Skeletal muscle tissue (tissue), 4 donors: Measurements from ENCODE around the gene OR1J4. TPM values are rescaled to one million over a fixed set of nuclear protein-coding genes. Genes with fewer than 3 reads are reported as not detected.

Source experiments
- H3K27ac ChIP-seq: one replicate; pipeline ENCODE4 v1.7.0; 2013; ENCODE audit warnings: mild to moderate bottlenecking, low read depth, low read length, inconsistent platforms
- H3K27me3 ChIP-seq, 3 donors: one replicate each; pipeline ENCODE4 v1.7.0; 2013; ENCODE audit warnings: low read length in 3 of 3; ENCODE audit not compliant: control insufficient read depth in 3 of 3, insufficient read depth in 3 of 3
- H3K36me3 ChIP-seq, 3 donors: one replicate each; pipeline ENCODE4 v1.7.0; 2013; ENCODE audit warnings: low read length in 3 of 3; ENCODE audit not compliant: control insufficient read depth in 3 of 3, insufficient read depth in 3 of 3
- H3K4me1 ChIP-seq, 3 donors: one replicate each; pipeline ENCODE4 v1.7.0; 2013; ENCODE audit warnings: low read length in 3 of 3, mild to moderate bottlenecking in 3 of 3; ENCODE audit not compliant: control insufficient read depth in 3 of 3, insufficient read depth in 3 of 3
- H3K4me3 ChIP-seq, 3 donors: one replicate each; pipeline ENCODE4 v1.7.0; 2013; ENCODE audit warnings: low read length in 3 of 3
- H3K9ac ChIP-seq, 3 donors: one replicate each; pipeline ENCODE4 v1.7.0; 2013; ENCODE audit warnings: low read length in 3 of 3, mild to moderate bottlenecking in 3 of 3, moderate library complexity in 2 of 3, low read depth in 1 of 3
- H3K9me3 ChIP-seq, 3 donors: one replicate each; pipeline ENCODE4 v1.7.0; 2013; ENCODE audit warnings: low read length in 3 of 3; ENCODE audit not compliant: control insufficient read depth in 3 of 3
- total RNA-seq: library from RNA; depleted of rRNA; stranded (reverse); fragments of >200 nt; gene quantifications from one replicate; pipeline ENCODE4 v1.2.3, GENCODE V29; 2014
- donor health status: Osteomylitis.

The OR1J4 gene
- total RNA-seq, 1 donor from 2014 or later = not detected

DNA sequence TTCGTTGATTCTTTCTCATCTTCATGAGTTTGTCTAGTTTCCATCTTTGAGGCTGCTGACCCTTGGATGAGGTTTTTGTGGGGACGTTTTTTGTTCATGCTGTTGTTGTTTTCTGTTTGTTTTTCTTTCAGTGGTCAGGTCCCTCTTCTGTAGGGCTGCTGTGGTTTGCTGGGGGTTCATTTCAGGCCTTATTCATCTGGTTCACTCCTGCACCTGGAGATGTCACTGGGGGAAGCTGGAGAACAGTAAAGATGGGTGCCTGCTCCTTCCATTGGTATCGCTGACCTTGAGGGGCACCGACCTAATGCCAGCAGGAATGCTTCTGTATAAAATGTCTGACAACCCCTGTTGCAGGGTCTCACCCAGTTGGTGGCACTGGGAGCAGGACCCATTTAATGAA lies 42.5 kb downstream of the OR1J4 start:
- Histone ChIP-seq H3K4me1 (no peaks in the 10 kb centered on the region), H3K27ac (no peak overlapping the region)

DNA sequence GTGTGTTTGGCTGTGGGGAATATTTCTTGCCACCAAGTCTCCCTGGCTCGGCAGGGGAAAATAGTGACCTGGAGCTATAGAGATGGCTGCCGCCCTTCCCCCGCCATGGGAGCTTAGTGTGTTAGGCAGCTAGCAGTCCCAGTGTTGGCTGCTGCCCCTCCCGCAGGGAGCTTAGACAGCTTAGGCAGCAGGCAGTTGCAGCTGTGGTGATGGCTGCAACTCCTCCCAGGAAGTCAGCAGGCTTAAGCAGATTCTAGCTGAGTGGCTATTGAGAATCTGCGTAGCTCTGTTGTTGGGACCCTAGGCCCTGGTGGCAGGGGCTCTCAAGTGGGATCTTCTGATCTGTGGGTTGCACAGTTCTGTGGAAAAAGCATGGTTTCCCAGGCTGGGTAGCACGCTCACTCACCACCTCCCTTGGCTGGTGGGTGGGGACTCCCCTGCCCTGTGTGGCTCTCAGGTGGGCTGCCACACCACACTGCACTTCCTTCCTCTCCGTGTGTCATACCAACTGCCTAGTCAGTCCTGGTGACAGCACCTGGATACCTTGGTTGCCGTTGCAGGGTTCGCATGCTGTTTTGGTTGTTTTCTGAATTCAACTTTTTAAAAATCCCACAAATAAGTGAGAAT lies 43.3 kb downstream of the OR1J4 start:
- H3K27ac ChIP-seq = no peak overlapping the region
- peaks cover 0 to 3% (median 0%) of the 10 kb centered on the region in 3 donors for H3K9me3 ChIP-seq
- H3K27me3 ChIP-seq = no peaks in the 10 kb centered on the region
- no peaks in the 10 kb centered on the region for H3K4me1 ChIP-seq
- no peak overlapping the region for H3K4me3 ChIP-seq
- H3K9ac ChIP-seq = no peak overlapping the region
- no peaks in the 10 kb centered on the region for H3K36me3 ChIP-seq

More for the DNA sequence above, 42.5 kb downstream of the OR1J4 start:
- Histone ChIP-seq H3K4me3 (no peak overlapping the region), H3K27me3 (no peaks in the 10 kb centered on the region), H3K9me3 (peaks cover 0 to 3% (median 0%) of the 10 kb centered on the region in 3 donors), H3K36me3 (no peaks in the 10 kb centered on the region), H3K9ac (no peak overlapping the region)

DNA sequence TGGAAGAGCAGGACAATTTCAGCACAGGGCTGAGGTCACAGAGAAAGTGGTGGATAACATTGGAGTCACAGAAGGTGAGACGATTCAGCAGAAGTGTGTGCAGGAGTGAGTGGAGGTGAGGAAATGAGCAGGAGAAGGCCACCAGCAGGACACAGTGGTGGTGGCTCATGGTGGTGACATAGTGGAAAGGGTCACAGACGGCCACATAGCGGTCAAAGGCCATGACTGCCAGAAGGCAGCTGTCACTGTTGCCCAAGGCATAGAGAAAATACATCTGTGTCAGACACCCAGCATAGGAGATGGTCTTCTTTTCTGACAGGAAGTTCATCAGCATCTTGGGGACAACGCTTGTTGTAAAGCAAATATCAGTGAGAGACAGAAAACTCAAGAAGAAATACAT lies 49.0 kb downstream of the OR1J4 start:
- no peaks in the 10 kb centered on the region for H3K4me1 ChIP-seq
- H3K9me3 ChIP-seq = peaks cover 0 to 3% (median 0%) of the 10 kb centered on the region in 3 donors
- H3K4me3 ChIP-seq = no peak overlapping the region
- no peaks in the 10 kb centered on the region for H3K36me3 ChIP-seq
- H3K9ac ChIP-seq = no peak overlapping the region
- no peaks in the 10 kb centered on the region for H3K27me3 ChIP-seq
- H3K27ac ChIP-seq = no peak overlapping the region

Other genes with a start within 250 kb of the OR1J4 start
- gene PTGS1, start 148.1 kb upstream of the OR1J4 start, total RNA-seq = 2.6 TPM
- not detected for gene OR1J1, start 41.2 kb upstream of the OR1J4 start, total RNA-seq
- not detected for gene OR1J2, start 8.3 kb upstream of the OR1J4 start, total RNA-seq
- gene OR1N1, start 8.2 kb downstream of the OR1J4 start, total RNA-seq = not detected
- not detected for gene OR1N2, start 34.0 kb downstream of the OR1J4 start, total RNA-seq
- not detected for gene OR1L8, start 64.2 kb downstream of the OR1J4 start, total RNA-seq
- not detected for gene OR1Q1, start 95.6 kb downstream of the OR1J4 start, total RNA-seq
- 0.52 TPM for gene OR1B1, start 138.5 kb downstream of the OR1J4 start, total RNA-seq
- not detected for gene OR1L1, start 142.6 kb downstream of the OR1J4 start, total RNA-seq
- not detected for gene OR1L3, start 156.0 kb downstream of the OR1J4 start, total RNA-seq
- not detected for gene OR1L4, start 204.8 kb downstream of the OR1J4 start, total RNA-seq
- gene OR1L6, start 223.2 kb downstream of the OR1J4 start, total RNA-seq = not detected